SIG-M5 treated with dmso at 0.1 percent for 504 hours (cell line): ENCODE data around the gene FAM221A.
"Not testable (repeated sequence)": the region's sequence is repeated elsewhere in the genome, so short reads cannot be mapped to it uniquely, and the experiment has no call there.

Source experiments
- DNase-seq: peaks from one replicate; lab custom pipeline; 2025; ENCODE audit not compliant: unreplicated experiment; lab: John Stamatoyannopoulos, UW

FAM221A gene, protein sequence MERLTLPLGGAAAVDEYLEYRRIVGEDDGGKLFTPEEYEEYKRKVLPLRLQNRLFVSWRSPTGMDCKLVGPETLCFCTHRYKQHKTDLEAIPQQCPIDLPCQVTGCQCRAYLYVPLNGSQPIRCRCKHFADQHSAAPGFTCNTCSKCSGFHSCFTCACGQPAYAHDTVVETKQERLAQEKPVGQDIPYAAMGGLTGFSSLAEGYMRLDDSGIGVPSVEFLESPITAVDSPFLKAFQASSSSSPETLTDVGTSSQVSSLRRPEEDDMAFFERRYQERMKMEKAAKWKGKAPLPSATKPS

DNA sequence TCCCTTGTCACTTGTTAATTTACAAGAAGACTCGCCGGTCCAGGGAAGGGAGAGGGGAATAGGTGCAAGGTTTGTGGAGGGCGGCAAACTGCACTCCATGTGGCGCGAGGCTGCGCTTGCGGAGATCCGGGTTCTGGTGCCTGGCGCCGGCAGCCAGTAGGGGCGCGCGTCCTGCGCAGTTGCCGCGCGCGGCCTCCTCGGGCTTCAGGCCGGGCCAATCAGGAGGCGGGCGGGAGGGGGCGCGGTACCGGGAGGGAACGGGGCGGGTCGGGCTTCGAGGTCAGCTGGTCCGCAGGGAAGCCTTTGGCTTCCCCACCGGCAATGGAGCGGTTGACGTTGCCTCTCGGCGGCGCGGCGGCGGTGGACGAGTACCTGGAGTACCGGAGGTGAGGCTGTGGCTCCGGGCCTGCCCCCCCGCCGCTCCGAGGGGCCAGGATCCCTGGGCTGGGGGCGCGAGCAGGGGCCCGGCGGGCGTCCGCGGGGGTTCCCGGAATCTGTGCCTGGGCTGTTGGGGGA, at the start of gene FAM221A:
Gene FAM221A (plus strand): TSS at position 302 of the 516 bp plus-strand sequence. CDS start 20 bp downstream, at position 322.
- DNase-seq, result peak; percentile 12

DNA sequence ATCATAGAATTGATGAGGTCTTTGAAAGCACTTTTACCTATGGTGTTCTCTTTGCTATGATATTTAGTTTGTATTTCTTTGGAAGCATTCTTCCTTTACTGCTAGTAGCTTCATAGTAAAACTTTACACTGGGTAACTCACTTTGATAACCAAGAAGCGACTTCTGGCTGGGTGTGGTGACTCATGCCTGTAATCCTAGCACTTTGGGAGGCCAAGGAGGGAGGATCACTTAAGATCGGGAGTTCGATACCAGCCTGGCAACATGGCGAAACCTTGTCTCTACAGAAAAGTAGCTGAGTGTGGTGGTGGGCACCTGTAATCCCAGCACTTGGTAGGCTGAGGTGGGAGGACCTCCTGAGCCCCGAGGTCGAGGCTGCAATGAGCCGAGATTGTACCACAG, 46.6 kb upstream of the FAM221A start:
- DNase-seq, result no peak

DNA sequence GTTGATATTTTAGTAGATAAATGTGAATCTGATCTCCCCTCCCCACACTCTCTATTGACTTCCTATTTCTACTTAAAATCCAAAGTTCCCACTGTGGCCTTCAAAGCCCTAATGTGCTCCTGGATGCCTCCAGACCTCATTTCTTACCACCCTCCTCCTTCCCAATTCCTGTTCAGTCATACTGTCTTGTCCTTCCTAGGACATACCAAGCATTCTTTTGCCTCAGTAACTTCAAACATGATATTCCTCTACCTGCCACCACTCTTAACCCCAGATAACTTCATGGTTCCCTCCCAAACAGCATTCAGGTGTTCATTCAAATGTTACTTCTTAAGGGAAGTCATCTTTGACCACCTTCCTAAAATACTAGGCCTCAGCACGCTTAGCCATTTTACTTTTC, 34.2 kb upstream of the FAM221A start:
- DNase-seq, result no peak

DNA sequence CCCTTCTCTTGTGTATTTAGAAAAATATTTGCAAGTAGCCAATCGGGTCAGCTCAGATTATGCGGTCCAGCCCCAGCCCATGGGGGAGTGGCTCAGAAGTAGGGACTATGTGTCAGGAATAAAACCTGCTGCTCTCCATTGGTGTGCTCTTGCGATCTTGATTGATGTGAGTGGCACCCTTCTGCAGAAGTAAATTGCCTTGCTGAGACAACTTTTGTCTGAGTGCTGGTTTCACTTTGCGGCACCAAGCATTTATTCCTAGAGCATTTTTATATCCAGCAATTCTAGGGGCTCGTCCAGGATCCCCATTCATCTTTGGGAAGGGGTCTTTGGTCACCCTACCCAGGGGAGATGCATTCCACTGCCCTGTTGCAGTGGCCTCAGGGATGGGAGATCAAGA, 26.1 kb upstream of the FAM221A start:
- DNase-seq, result no peak

DNA sequence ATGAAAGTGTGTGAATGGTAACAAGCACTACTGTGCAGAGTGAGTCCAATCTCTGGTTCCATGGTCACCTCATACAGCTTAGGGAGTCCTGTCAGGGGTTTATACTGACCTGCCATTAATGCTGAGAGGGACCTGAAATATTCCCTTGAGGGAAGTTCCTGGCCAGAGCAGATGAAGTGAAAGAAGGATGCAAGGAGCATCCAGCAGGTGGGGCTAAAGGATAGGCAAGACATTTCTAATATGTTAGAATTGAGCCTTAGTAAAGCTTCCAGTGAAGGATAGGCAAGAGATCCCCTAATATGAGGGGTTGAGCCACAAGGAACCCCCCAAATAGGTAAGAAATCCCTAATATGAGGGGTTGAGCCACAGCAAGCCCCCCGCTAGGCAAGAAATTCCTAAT, 25.5 kb upstream of the FAM221A start:
- peak; percentile 6 for DNase-seq

DNA sequence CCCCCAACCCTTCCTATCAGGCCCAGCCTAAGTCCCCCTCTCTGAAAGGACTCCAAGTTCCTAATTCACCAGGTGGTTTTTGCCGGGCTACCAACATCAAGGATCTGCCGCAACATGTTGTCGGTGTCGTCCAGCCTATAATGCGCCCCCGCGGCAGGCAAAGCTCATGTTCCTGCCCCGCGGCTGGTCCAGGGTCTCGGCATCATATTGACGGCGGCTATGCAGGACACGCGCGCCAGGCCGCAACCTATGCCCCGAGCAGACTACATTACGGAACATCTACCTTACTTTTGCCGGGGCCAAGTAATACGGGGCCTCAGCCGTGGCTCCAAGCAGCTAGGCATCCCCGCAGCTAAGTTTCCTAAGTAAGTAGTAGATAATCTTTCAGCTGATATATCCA, 24.6 kb upstream of the FAM221A start:
- DNase-seq, result no peak

DNA sequence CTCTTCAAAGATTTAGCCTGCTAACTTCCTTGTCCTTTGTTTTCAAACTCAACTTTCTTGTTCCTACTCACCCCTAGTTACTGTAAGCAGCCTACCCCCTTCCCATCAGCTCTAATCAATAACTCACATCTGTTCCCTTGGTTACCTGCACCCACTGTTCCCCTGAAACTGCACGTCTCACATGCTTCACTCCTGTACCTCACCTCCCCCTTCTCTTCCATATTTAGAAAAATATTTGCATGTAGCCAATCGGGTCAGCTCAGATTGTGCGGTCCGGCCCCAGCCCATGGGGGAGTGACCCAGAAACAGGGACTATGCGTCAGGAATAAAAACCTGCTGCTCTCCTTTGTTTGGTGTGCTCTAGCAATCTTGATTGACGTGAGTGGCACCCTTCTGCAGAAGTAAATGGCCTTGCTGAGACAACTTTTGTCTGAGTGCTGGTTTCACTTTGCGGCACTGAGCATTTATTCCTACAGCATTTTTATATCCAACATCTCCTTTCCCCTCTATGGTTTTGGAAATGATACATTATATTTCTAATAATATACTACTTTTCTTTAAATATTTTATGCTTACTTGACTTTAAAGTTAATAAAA, 21.1 kb upstream of the FAM221A start:
- DNase-seq, result no peak

DNA sequence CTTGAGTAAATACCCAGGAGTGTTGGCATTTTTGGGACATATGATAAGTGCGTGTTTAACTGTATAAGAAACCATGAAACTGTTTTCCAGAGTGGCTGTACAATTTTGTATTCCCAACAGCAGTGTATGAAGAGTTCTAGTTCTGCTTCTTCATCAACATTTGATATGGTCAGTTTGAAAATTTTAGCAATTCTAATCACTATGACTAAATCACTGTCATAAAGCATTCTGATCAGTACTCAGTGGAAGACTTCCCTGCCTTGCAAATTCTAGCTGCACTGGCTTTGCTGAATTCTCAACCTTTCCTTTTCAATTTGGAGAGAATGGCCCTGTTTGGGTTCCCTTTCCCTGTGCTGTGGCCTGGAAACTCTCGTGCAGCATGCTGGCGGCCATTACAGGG, 18.6 kb upstream of the FAM221A start:
- DNase-seq, result no peak

DNA sequence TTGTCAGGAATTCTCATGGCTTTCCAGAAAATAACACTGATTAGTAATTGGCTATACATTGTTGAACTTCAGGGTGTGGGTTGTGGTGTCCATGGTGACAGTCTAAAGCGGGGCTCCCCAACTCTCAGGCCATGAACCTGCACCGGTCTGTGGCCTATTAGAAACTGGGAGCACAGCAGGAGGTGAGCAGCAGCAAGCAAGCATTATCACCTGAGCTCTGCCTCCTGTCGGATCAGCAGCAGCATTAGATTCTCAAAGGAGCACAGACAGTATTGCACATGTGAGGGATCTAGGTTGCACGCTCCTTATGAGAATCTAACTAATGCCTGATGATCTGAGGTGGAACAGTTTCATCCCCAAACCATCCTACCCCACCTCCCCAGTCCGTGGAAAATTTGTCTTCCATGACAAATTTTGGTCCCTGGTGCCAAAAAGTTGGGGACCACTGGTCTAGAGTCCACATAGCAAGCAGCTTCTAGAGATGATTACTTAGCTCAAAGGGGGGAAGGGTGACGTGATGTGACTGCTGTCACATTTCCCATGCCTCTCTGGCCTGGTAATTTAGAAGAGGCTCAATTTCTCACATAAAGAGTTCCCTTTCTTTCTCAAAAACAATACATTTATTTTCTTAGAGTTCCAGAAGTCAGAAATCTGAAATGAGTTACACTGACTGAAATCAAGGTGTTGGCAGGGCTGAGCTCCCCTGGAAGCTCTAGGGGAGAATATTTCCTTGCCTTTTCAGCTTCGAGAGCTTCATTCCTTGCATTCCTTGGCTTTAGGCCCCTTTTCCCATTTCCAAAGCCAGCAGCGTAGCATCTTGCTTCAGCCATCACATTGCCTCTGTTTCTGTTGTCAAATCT, 17.6 kb upstream of the FAM221A start:
- no peak for DNase-seq

DNA sequence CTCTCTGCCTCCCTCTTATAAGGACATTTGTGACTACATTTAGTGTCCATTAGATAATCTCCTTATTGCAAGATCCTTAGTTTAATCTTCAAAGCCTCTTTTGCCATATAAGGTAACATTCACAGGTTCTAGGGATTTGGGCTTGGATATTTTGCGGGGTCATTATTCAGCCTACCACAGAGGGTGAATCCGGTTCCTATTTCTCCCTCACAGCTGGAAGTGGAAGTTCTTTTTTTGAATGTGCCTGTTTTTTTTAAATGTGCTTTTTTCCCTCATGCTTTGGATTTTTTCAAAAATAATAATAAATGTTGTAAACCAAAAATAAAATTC, 17.1 kb upstream of the FAM221A start:
- DNase-seq, result no peak

DNA sequence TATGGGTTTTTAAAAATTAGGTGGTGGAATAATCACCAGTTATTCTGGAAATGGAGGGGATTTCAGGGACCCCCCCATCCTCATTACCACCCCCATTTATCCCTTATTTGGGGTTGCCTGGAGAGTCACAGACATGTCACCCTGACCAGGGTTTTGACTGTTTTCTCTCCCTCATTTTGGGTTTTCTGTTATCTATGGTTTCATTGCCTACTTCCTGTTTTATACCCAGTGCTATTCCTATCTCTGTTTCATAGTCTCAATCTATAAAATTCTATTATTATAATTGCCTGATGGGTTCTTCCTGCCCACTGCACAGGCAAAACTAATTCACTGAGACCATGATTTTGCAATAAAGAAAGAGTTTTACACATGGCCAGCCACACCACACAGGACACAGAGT, 15.9 kb upstream of the FAM221A start:
- no peak for DNase-seq

DNA sequence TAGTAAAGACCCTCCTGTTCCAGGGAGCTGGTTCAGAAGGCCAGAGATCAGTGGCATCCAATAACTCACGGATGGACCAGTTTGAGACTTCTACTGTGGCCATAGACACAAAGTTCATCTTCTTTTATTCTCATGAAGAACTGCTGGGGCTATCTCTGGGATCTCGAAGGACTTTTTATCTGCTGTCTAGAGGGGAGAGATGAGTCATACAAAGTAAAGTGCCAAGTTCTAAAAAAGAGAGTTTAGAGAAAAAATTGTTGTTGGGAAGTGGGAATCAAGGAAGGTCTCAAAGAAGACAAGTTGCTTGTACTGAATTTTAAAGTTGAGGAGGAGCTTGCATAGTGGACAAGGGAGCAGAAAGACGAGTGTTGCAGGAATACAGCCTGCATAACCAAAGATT, 8.0 kb upstream of the FAM221A start:
- no peak for DNase-seq

DNA sequence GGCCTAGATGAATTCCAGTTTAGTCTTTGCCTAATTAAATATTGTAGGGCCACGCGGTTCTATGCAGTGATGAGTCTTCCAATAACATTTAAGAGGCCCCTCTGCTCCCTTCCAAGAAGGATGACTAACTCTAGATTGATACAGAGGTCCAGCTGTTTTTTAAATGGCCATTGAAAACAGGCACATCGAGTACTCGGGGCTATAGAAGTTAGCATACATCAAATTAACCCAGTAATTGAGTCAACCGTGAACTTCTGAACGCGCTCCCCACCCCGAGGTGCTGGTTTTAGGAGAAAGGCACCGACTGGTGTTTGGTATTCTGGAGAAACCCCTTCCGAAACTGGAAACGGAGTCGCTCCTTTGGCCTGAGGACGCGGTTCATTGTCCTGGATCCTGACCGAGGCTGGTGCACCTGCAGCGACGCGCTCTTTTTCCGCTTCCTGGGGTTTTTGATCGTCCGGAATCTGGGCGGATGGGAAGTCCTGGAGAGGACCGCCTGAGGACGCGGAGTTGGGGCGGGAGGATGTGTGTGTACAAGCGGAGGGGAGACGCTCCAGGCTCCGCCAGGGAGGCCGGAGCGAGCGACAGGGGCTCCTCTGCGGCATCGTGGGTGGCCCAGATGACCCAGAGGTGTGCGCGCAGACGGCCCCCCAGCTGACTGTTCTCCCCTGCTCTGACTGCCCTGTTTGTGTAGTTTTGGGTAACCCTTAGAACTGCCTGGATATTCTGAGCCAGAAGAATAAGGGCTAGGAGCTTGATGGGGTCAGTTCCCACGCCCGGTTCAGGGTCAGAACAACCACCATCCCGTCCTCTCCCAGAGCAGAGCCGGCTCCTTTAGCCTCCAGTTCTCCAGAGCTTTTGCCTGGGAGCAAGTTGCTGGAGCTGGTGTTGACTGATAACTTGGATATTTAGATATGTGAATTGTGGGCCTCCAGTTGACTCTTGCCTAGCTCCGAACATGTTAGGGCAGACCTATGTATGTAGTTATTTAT, 711 bp downstream of the FAM221A start:
- DNase-seq, result peak; percentile 4

DNA sequence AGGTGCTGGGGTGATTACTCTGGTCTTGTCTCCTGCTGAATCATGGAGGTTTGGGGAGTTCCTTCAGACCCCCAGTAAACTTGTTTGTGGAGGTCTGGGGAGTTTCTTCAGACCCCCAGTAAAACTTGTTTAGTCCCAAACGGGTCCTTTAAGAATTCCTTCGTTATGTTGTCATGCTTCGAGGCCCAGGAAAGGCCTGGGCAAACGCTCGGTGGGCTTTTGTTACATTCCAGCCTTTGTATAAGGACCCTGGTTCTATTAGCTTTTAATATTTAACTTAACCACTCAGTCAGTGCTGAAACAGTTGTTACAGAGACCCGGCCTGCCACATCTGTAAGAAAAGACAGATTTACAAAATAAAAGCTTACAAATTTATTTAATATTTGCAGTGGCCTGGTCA, 4.0 kb downstream of the FAM221A start:
- DNase-seq, result not testable (repeated sequence)

DNA sequence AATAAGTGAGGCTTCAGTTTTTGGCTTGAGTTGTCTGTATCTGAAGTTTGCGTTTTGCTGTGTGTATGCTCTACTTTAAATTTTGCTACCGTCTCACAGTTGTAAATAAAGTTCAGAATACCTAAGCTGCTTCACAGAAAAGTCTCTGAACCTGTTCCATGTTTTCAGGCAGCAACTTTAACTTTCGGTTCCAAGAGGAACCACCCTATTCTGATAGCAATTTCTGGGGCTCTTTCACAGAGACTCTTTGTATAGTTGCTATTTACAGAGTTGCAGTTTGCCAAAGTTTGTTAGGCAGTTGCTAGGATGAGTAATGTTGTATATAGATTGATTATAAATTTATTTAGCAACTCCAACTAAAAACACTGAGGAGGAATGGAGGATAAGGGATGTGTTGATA, 5.7 kb downstream of the FAM221A start:
- no peak for DNase-seq

DNA sequence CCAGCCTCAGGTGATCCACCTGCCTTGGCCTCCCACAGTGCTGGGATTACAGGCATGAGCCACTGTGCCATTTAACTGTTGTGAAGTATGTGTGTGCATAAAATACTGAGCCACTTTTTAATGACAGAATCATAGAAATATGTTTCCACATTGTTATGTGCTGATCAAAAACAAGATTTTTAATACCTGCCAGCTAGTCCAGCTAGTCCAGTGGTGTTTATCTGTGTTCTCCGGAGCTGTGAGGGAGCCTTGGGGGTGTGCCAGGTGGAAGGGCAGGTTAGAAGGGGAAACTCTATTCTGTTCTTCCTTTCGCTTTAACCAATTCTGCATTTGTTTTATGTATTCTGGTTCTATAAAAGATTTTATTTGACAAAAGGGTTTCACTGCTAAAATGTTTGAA, 7.0 kb downstream of the FAM221A start:
- DNase-seq, result no peak

DNA sequence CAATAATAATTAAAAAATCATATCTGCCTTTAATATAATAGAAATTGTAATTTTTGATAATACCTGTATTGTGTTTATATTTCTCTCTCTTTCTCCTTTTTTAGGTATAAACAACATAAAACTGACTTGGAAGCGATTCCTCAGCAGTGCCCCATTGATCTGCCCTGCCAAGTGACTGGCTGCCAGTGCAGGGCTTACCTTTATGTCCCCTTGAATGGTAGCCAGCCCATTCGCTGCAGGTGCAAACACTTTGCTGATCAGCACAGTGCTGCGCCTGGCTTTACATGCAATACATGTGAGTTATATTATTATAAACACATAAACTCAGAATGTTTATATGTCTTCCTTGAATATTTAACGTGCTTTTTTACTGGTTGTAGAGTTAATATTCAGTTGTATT, 9.2 kb downstream of the FAM221A start:
- no peak for DNase-seq

DNA sequence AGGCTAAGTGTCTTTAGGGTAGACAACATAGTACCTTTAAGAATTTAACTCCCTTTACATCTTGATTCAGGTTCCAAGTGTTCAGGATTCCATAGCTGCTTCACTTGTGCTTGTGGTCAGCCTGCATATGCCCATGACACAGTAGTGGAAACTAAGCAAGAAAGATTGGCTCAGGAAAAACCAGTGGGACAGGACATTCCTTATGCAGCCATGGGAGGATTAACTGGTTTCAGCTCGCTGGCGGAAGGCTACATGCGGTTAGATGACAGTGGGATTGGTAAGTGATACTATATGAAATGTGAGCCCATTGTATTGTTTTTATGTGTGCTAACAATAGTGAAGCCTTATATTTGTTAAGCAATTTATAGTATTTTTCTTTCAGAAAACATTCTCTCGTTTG, 11.3 kb downstream of the FAM221A start:
- peak; percentile 1 for DNase-seq

DNA sequence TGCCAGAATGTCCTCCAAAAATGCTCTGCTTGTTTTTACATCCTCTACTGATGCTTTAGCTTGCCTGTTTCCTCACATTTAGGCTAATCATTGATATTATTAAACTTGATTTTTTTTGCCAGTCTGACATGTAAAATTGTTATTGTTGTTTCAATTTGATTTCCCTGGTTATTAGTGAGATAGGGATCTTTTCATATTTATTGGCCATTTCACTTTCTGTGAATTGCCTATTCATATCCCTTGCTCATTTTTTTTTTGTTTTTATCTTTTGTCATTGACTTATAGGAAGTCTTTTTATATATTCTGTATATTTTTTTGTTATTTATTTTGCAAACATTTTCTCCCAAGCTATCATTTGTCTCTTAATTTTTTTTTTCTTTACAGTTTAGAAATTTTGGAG, 13.2 kb downstream of the FAM221A start:
- DNase-seq, result no peak

DNA sequence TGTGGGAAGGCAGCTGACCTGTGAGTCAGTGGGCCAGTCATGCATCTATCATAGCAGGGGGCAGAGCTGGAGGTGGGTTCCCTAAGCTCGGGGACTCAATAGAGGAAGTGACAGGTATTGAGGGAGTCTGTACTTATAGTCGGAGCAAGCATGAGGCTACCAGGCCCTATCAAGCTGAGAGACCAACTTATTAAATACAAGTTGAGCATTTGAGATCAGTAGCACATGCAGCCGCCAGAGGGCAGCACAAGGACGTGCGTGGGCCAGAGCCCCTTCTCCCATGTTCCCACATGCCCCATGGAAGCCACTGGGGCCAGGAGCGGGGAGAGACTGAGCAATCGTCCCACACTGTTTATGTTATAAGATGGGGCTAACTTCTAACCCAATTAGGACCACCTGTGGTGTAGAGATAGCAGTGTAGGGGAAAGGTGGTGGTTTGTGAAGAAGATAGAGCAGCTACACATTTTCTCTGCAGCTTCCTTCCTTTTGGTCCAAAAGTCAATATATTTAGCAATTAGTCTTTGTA, 17.0 kb downstream of the FAM221A start:
- DNase-seq, result peak; percentile 45

DNA sequence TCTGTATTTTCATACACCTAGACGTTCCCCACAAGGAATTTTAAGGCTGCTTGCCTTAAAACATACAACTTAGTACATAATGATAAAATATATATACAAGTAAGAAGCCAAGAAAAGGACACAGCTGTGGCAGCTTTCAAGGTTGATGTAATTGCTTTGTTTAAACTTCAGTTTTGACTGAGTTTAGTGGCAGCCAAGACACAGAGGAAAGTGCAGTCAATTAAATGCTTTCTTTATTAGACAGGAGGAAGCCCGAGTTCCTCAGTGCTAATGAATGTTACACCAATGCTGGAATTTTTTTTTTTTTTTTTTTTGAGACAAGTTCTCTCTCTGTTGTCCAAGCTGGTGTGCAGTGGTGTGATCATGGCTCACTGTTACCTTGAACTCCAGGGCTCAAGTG, 18.8 kb downstream of the FAM221A start:
- DNase-seq, result no peak
